Uterus (tissue), 2 donors: ENCODE measurements around the gene ITGB4.

Experiments used
- CTCF ChIP-seq, 4 experiments: fragments of 200-600 bp in 2 of 4; fragments of 450-650 bp in 2 of 4; sonication (generic) in 2 of 4; IDR thresholded peaks; one replicate each; pipeline ENCODE4 v1.5.1; 2016 to 2019; ENCODE audit warnings: antibody characterized with exemption in 4 of 4, mild to moderate bottlenecking in 2 of 4, moderate library complexity in 1 of 4
- POLR2A ChIP-seq, 2 donors: fragments of 450-650 bp; IDR thresholded peaks; one replicate each; pipeline ENCODE4 v1.6.1; 2016; ENCODE audit warnings: antibody characterized with exemption in 2 of 2, mild to moderate bottlenecking in 1 of 2, moderate library complexity in 1 of 2

GRCh38 chr17:75684249-75684648 is 37.0 kb upstream of the ITGB4 start:
- no peak for TF ChIP-seq POLR2A (IDR thresholded peaks at IDR 0.05)
- no peak for TF ChIP-seq CTCF (IDR thresholded peaks at IDR 0.05)
